H1 (cell line): Measurements from ENCODE around the gene ADK. TPM values are rescaled to one million over a fixed set of nuclear protein-coding genes. Genes with fewer than 3 reads are reported as not detected.

ENCODE experiments used
- EZH2 ChIP-seq: fragments of 200-600 bp; sonication (generic); IDR thresholded peaks from 2 replicates; pipeline ENCODE4 v1.7.1; 2012; ENCODE audit warnings: low read depth, mild to moderate bottlenecking, moderate library complexity, low read length, inconsistent platforms; ENCODE audit not compliant: severe bottlenecking
- KDM5A ChIP-seq: fragments of 200-600 bp; IDR thresholded peaks from 2 replicates; pipeline ENCODE4 v1.7.1; 2012; ENCODE audit warnings: mild to moderate bottlenecking, low read length, inconsistent platforms, mixed read lengths
- NANOG ChIP-seq: IDR thresholded peaks from 2 replicates; pipeline ENCODE4 v1.6.1; 2011; ENCODE audit warnings: low read length, low read depth, mild to moderate bottlenecking, inconsistent platforms; ENCODE audit not compliant: insufficient read depth, poor library complexity, severe bottlenecking
- TCF12 ChIP-seq: IDR thresholded peaks from 2 replicates; pipeline ENCODE4 v1.6.1; 2011; ENCODE audit warnings: low read depth, mild to moderate bottlenecking, low read length
- polyA plus RNA-seq, 7 experiments: library from polyadenylated mRNA; depleted of rRNA in 3 of 7; stranded (reverse) in 5 of 7; unstranded in 2 of 7; fragments of >200 nt in 5 of 7; fragments of 200-250 nt in 2 of 7; gene quantifications; 1 replicate in 5 of 7; 2 replicates in 1 of 7; 4 replicates in 1 of 7; pipeline versions ENCODE4 v1.2.1 to v1.2.3, GENCODE V29; 2011 to 2013; ENCODE audit warnings: missing spikeins in 2 of 7, mixed read lengths in 2 of 7
- total RNA-seq: library from RNA; stranded (reverse); fragmentation: NEBNext Ultra II Directional; extraction: Animal tissue kit (Norgen Biotek cat#: 25700); gene quantifications from 2 replicates; pipeline ENCODE4 v1.2.1, GENCODE V29; 2021

Gene ADK
- total and polyA plus RNA-seq, 2 of the 8 experiments (the other 6 are each of a cell fraction or from before 2014, with no cell fraction given): 12.3 to 42.4 TPM

- TF ChIP-seq NANOG (no peak), KDM5A (no peak), EZH2 (no peak), TCF12 (no peak)
Measured at GRCh38 chr10:74406006-74406405, 255.0 kb downstream of the ADK start (continued).
